ENCODE results near the gene MUC3A.
"Not testable (repeated sequence)": the region's sequence is repeated elsewhere in the genome, so short reads cannot be mapped to it uniquely, and the experiment has no call there.

DNA sequence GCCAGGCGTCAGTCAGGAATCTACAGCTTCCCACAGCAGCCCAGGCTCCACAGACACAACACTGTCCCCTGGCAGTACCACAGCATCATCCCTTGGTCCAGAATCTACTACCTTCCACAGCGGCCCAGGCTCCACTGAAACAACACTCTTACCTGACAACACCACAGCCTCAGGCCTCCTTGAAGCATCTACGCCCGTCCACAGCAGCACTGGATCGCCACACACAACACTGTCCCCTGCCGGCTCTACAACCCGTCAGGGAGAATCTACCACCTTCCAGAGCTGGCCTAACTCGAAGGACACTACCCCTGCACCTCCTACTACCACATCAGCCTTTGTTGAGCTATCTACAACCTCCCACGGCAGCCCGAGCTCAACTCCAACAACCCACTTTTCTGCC lies 50.7 kb downstream of the MUC3A start:
- TF ChIP-seq, protein P1, sequence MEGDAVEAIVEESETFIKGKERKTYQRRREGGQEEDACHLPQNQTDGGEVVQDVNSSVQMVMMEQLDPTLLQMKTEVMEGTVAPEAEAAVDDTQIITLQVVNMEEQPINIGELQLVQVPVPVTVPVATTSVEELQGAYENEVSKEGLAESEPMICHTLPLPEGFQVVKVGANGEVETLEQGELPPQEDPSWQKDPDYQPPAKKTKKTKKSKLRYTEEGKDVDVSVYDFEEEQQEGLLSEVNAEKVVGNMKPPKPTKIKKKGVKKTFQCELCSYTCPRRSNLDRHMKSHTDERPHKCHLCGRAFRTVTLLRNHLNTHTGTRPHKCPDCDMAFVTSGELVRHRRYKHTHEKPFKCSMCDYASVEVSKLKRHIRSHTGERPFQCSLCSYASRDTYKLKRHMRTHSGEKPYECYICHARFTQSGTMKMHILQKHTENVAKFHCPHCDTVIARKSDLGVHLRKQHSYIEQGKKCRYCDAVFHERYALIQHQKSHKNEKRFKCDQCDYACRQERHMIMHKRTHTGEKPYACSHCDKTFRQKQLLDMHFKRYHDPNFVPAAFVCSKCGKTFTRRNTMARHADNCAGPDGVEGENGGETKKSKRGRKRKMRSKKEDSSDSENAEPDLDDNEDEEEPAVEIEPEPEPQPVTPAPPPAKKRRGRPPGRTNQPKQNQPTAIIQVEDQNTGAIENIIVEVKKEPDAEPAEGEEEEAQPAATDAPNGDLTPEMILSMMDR (IDR thresholded peaks at IDR 0.05): not testable (repeated sequence)
- not testable (repeated sequence) for TF ChIP-seq POLR2AphosphoS5 (IDR thresholded peaks at IDR 0.05)
